Hepatocyte (in vitro differentiated cells): ENCODE results near the gene ST6GALNAC4. TPM values are rescaled to one million over a fixed set of nuclear protein-coding genes. Genes with fewer than 3 reads are reported as not detected.
"Not testable (repeated sequence)": the region's sequence is repeated elsewhere in the genome, so short reads cannot be mapped to it uniquely, and the experiment has no call there.

ENCODE experiments used
- DNase-seq: peaks from one replicate; pipeline ENCODE4 v3.0.0-alpha.2; 2016; ENCODE audit warnings: low spot score
- H2AFZ ChIP-seq: fragments of 200-600 bp; sonication (generic); 2 replicates; pipeline ENCODE4 v1.6.0; 2016; ENCODE audit warnings: antibody characterized with exemption, mild to moderate bottlenecking
- H3K27ac ChIP-seq: fragments of 200-600 bp; sonication (generic); 2 replicates; pipeline ENCODE4 v1.5.1; 2016; ENCODE audit warnings: mild to moderate bottlenecking
- H3K27me3 ChIP-seq: fragments of 200-600 bp; sonication (generic); 2 replicates; pipeline ENCODE4 v1.6.1; 2016
- H3K36me3 ChIP-seq: fragments of 200-600 bp; sonication (generic); replicated peaks from 2 replicates; pipeline ENCODE4 v1.5.1; 2016; ENCODE audit warnings: low read depth; ENCODE audit not compliant: insufficient read depth
- H3K4me1 ChIP-seq: fragments of 200-600 bp; sonication (generic); 2 replicates; pipeline ENCODE4 v1.5.1; 2016; ENCODE audit warnings: mild to moderate bottlenecking, moderate library complexity; ENCODE audit not compliant: insufficient read depth
- H3K4me2 ChIP-seq: fragments of 200-600 bp; sonication (generic); 2 replicates; pipeline ENCODE4 v1.6.0; 2016
- H3K4me3 ChIP-seq: fragments of 200-600 bp; sonication (generic); 2 replicates; pipeline ENCODE4 v1.5.1; 2016; ENCODE audit warnings: mild to moderate bottlenecking
- H3K79me2 ChIP-seq: fragments of 200-600 bp; sonication (generic); 2 replicates; pipeline ENCODE4 v1.6.0; 2017; ENCODE audit warnings: mild to moderate bottlenecking
- H3K9me2 ChIP-seq: fragments of 200-600 bp; sonication (generic); replicated peaks from 2 replicates; pipeline ENCODE4 v1.6.0; 2017; ENCODE audit warnings: mild to moderate bottlenecking; ENCODE audit not compliant: insufficient read depth
- H3K9me3 ChIP-seq: fragments of 200-600 bp; sonication (generic); 2 replicates; pipeline ENCODE4 v1.5.1; 2016; ENCODE audit warnings: low read depth, mild to moderate bottlenecking
- H4K20me1 ChIP-seq: fragments of 200-600 bp; sonication (generic); 2 replicates; pipeline ENCODE4 v1.6.0; 2016; ENCODE audit warnings: mild to moderate bottlenecking; ENCODE audit not compliant: insufficient read depth, poor library complexity, severe bottlenecking
- CTCF ChIP-seq: fragments of 200-600 bp; sonication (generic); IDR thresholded peaks from 2 replicates; pipeline ENCODE4 v1.5.1; 2016; ENCODE audit warnings: antibody characterized with exemption, mild to moderate bottlenecking; ENCODE audit not compliant: poor library complexity
- EZH2 ChIP-seq: fragments of 200-600 bp; sonication (generic); IDR thresholded peaks from 2 replicates; pipeline ENCODE4 v1.6.1; 2016; ENCODE audit warnings: antibody characterized with exemption, mild to moderate bottlenecking, borderline replicate concordance
- EZH2phosphoT487 ChIP-seq: fragments of 200-600 bp; sonication (generic); IDR thresholded peaks from one replicate; pipeline ENCODE4 v1.6.1; 2018; ENCODE audit warnings: antibody characterized with exemption, mild to moderate bottlenecking, low read depth, moderate library complexity; ENCODE audit not compliant: unreplicated experiment, severe bottlenecking
- WGBS: methylation state at CpG from one replicate; pipeline ENCODE4 v1.1.6; 2016; ENCODE audit warnings: low lambda C conversion rate; ENCODE audit errors: missing lambda C conversion rate; 5-methylcytosine and 5-hydroxymethylcytosine counted together
- polyA plus RNA-seq: library from polyadenylated mRNA; unstranded; fragments of >200 nt; fragmentation: Nextera tagmentation; extraction: Ambion mirVana; gene quantifications from 2 replicates; pipeline ENCODE4 v1.2.1, GENCODE V29; 2016
- total RNA-seq: library from RNA; depleted of rRNA; stranded (reverse); fragments of >200 nt; gene quantifications from 2 replicates; pipeline ENCODE4 v1.2.3, GENCODE V29; 2014

The ST6GALNAC4 gene
- total and polyA plus RNA-seq, 2 experiments from 2014 or later, result 14.3 to 14.6 TPM

GRCh38 chr9:127883959-127884358 lies 32.9 kb downstream of the ST6GALNAC4 start:
- no peak for DNase-seq
- no peak for TF ChIP-seq EZH2phosphoT487
- no peak for TF ChIP-seq CTCF
- TF ChIP-seq EZH2, result no peak
- H3K4me1 ChIP-seq, result no peaks in the 10 kb centered on the region
- no peak overlapping the region for H3K4me2 ChIP-seq
- H3K9me2 ChIP-seq, result no peaks in the 10 kb centered on the region
- H3K4me3 ChIP-seq, result no peak overlapping the region
- H3K9me3 ChIP-seq, result no peaks in the 10 kb centered on the region
- H3K36me3 ChIP-seq, result no peaks in the 10 kb centered on the region
- no peaks in the 10 kb centered on the region for H4K20me1 ChIP-seq
- H2AFZ ChIP-seq, result no peak overlapping the region
- H3K27me3 ChIP-seq, result no peaks in the 10 kb centered on the region
- H3K27ac ChIP-seq, result no peak overlapping the region
- no peaks in the 10 kb centered on the region for H3K79me2 ChIP-seq
- WGBS, result 96% methylated on average over 7 of the region's 7 CpGs

- 87% methylated on average over 3 of the region's 3 CpGs for WGBS
- not testable (repeated sequence) for H3K9me3 ChIP-seq, H3K9me2 ChIP-seq, H3K27ac ChIP-seq, H4K20me1 ChIP-seq, DNase-seq, H3K36me3 ChIP-seq, H3K4me2 ChIP-seq, H2AFZ ChIP-seq, H3K79me2 ChIP-seq, H3K27me3 ChIP-seq, H3K4me3 ChIP-seq
- peaks cover 13% of the 10 kb centered on the region for H3K4me1 ChIP-seq
Observed at GRCh38 chr9:127881715-127882114, 35.1 kb downstream of the ST6GALNAC4 start.

GRCh38 chr9:127880143-127880542 lies 36.7 kb downstream of the ST6GALNAC4 start:
- H3K27ac ChIP-seq, result no peak overlapping the region
- no peaks in the 10 kb centered on the region for H3K27me3 ChIP-seq
- no peaks in the 10 kb centered on the region for H3K36me3 ChIP-seq
- no peaks in the 10 kb centered on the region for H4K20me1 ChIP-seq
- H2AFZ ChIP-seq, result no peak overlapping the region
- no peaks in the 10 kb centered on the region for H3K9me3 ChIP-seq
- H3K4me2 ChIP-seq, result no peak overlapping the region
- no peak for DNase-seq
- peaks cover 26% of the 10 kb centered on the region for H3K4me1 ChIP-seq
- H3K79me2 ChIP-seq, result peaks cover 8% of the 10 kb centered on the region
- H3K4me3 ChIP-seq, result no peak overlapping the region
- TF ChIP-seq CTCF (no peak), EZH2 (no peak), EZH2phosphoT487 (no peak)
- no peaks in the 10 kb centered on the region for H3K9me2 ChIP-seq
- WGBS, result 81% methylated on average over 8 of the region's 8 CpGs

GRCh38 chr9:127878652-127879390 lies 38.0 kb downstream of the ST6GALNAC4 start:
- peak overlapping the region; percentile 88 for H3K4me2 ChIP-seq
- TF ChIP-seq CTCF (no peak), EZH2phosphoT487 (no peak), EZH2 (no peak)

More at GRCh38 chr9:127878652-127879390, 38.0 kb downstream of the ST6GALNAC4 start:
- H4K20me1 ChIP-seq, result no peaks in the 10 kb centered on the region
- H3K4me1 ChIP-seq, result peaks cover 27% of the 10 kb centered on the region
- WGBS, result 79% methylated on average over 8 of the region's 8 CpGs
- H3K27me3 ChIP-seq, result no peaks in the 10 kb centered on the region
- peaks cover 8% of the 10 kb centered on the region for H3K79me2 ChIP-seq
- no peaks in the 10 kb centered on the region for H3K9me2 ChIP-seq
- H2AFZ ChIP-seq, result no peak overlapping the region
- no peaks in the 10 kb centered on the region for H3K9me3 ChIP-seq
- H3K27ac ChIP-seq, result no peak overlapping the region
- H3K36me3 ChIP-seq, result no peaks in the 10 kb centered on the region
- H3K4me3 ChIP-seq, result no peak overlapping the region
- no peak for DNase-seq
